Tibial nerve (tissue), 3 donors: ENCODE measurements around the gene ABCB10.

Experiments used
- POLR2A ChIP-seq, 2 donors: fragments of 450-650 bp; IDR thresholded peaks; one replicate each; pipeline ENCODE4 v1.6.1; 2017; ENCODE audit warnings: antibody characterized with exemption in 2 of 2, mild to moderate bottlenecking in 2 of 2, moderate library complexity in 2 of 2
- TF ChIP-seq, protein P1 (sequence below), 5 experiments: fragments of 200-600 bp in 3 of 5; fragments of 450-650 bp in 2 of 5; sonication (generic) in 3 of 5; IDR thresholded peaks; one replicate each; pipeline ENCODE4 v1.5.1; 2016 to 2019; ENCODE audit warnings: antibody characterized with exemption in 5 of 5, mild to moderate bottlenecking in 3 of 5, moderate library complexity in 2 of 5

GRCh38 chr1:229544587-229544986 lies 13.9 kb downstream of the ABCB10 start:
- TF ChIP-seq, protein P1, sequence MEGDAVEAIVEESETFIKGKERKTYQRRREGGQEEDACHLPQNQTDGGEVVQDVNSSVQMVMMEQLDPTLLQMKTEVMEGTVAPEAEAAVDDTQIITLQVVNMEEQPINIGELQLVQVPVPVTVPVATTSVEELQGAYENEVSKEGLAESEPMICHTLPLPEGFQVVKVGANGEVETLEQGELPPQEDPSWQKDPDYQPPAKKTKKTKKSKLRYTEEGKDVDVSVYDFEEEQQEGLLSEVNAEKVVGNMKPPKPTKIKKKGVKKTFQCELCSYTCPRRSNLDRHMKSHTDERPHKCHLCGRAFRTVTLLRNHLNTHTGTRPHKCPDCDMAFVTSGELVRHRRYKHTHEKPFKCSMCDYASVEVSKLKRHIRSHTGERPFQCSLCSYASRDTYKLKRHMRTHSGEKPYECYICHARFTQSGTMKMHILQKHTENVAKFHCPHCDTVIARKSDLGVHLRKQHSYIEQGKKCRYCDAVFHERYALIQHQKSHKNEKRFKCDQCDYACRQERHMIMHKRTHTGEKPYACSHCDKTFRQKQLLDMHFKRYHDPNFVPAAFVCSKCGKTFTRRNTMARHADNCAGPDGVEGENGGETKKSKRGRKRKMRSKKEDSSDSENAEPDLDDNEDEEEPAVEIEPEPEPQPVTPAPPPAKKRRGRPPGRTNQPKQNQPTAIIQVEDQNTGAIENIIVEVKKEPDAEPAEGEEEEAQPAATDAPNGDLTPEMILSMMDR (IDR thresholded peaks at IDR 0.05), result no peak
- no peak for TF ChIP-seq POLR2A (IDR thresholded peaks at IDR 0.05)
